ENCODE results near the gene COX17.

- TF ChIP-seq CTCF (IDR thresholded peaks at IDR 0.05) = no peak
- TF ChIP-seq POLR2A (IDR thresholded peaks at IDR 0.05) = no peak
Observed at GRCh38 chr3:119636249-119636648, 41.0 kb downstream of the COX17 start.
